Adrenal gland (tissue), 5 donors: ENCODE measurements around the gene ZFHX3.

ENCODE experiments used
- POLR2A ChIP-seq, 2 donors: fragments of 450-650 bp; IDR thresholded peaks; one replicate each; pipeline ENCODE4 v1.6.1; 2017; ENCODE audit warnings: antibody characterized with exemption in 2 of 2, mild to moderate bottlenecking in 2 of 2, moderate library complexity in 1 of 2
- TF ChIP-seq, protein P1 (sequence below), 6 experiments: fragments of 450-650 bp in 4 of 6; fragments of 200-600 bp in 2 of 6; sonication (generic) in 1 of 6; IDR thresholded peaks; 1 replicate in 5 of 6; 2 replicates in 1 of 6; pipeline versions ENCODE4 v1.5.1 to v1.8.0; 2016 to 2021; ENCODE audit warnings: antibody characterized with exemption in 6 of 6, mild to moderate bottlenecking in 2 of 6, moderate library complexity in 1 of 6
- donor health status: DM: no; HTN: no; CAD: no.

DNA sequence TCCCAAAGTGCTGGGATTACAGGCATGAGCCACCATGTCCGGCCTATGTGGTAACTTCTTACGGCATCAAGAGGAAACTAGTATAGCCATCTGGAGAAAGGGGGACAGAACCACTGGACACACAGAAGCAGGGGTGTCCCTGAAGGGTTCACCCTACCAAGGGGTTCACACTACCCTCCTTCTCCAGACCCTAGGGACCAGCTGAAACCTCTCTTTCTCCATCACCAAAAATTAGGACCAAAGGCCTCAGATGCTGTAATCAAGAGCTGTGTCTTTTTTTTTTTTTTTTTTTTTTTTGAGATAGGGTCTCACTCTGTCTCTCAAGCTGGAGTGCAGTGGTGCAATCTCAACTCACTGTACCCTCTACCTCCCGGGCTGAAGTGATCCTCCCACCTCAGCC, 33.2 kb downstream of the ZFHX3 start:
- TF ChIP-seq, protein P1, sequence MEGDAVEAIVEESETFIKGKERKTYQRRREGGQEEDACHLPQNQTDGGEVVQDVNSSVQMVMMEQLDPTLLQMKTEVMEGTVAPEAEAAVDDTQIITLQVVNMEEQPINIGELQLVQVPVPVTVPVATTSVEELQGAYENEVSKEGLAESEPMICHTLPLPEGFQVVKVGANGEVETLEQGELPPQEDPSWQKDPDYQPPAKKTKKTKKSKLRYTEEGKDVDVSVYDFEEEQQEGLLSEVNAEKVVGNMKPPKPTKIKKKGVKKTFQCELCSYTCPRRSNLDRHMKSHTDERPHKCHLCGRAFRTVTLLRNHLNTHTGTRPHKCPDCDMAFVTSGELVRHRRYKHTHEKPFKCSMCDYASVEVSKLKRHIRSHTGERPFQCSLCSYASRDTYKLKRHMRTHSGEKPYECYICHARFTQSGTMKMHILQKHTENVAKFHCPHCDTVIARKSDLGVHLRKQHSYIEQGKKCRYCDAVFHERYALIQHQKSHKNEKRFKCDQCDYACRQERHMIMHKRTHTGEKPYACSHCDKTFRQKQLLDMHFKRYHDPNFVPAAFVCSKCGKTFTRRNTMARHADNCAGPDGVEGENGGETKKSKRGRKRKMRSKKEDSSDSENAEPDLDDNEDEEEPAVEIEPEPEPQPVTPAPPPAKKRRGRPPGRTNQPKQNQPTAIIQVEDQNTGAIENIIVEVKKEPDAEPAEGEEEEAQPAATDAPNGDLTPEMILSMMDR (IDR thresholded peaks at IDR 0.05): no peak
- TF ChIP-seq POLR2A (IDR thresholded peaks at IDR 0.05): no peak
